ENCODE results near the gene FHIT.

The FHIT gene

GRCh38 chr3:60756241-60757030 lies 494.8 kb downstream of the FHIT start:
- DNase-seq, result no peak

GRCh38 chr3:60755094-60755493 lies 496.2 kb downstream of the FHIT start:
- no peak for DNase-seq

GRCh38 chr3:60754617-60755016 lies 496.6 kb downstream of the FHIT start:
- no peak for DNase-seq

GRCh38 chr3:60752809-60753208 lies 498.4 kb downstream of the FHIT start:
- DNase-seq, result no peak

GRCh38 chr3:60746695-60747416 lies 504.4 kb downstream of the FHIT start:
- no peak for DNase-seq

- DNase-seq, result no peak
Observed at GRCh38 chr3:60746043-60746638, 505.1 kb downstream of the FHIT start.

- DNase-seq, result no peak
Observed at GRCh38 chr3:60743631-60744164, 507.6 kb downstream of the FHIT start.

- no peak for DNase-seq
Observed at GRCh38 chr3:60742606-60743145, 508.6 kb downstream of the FHIT start.

GRCh38 chr3:60737633-60738399 lies 513.4 kb downstream of the FHIT start:
- DNase-seq, result no peak

- no peak for DNase-seq
Observed at GRCh38 chr3:60730371-60730770, 520.9 kb downstream of the FHIT start.

GRCh38 chr3:60729056-60729455 lies 522.2 kb downstream of the FHIT start:
- DNase-seq, result no peak

GRCh38 chr3:60728006-60728405 lies 523.2 kb downstream of the FHIT start:
- no peak for DNase-seq

- DNase-seq, result no peak
Observed at GRCh38 chr3:60720736-60721135, 530.5 kb downstream of the FHIT start.

GRCh38 chr3:60716573-60716972 lies 534.7 kb downstream of the FHIT start:
- no peak for DNase-seq

GRCh38 chr3:60708191-60708975 lies 542.9 kb downstream of the FHIT start:
- no peak for DNase-seq

GRCh38 chr3:60707452-60708020 lies 543.7 kb downstream of the FHIT start:
- DNase-seq, result no peak

- DNase-seq, result no peak
Observed at GRCh38 chr3:60703956-60704736, 547.1 kb downstream of the FHIT start.

GRCh38 chr3:60703008-60703407 lies 548.2 kb downstream of the FHIT start:
- no peak for DNase-seq

GRCh38 chr3:60698117-60698516 lies 553.1 kb downstream of the FHIT start:
- DNase-seq, result no peak

- DNase-seq, result no peak
Observed at GRCh38 chr3:60697132-60697531, 554.1 kb downstream of the FHIT start.

Measured in T-helper 1 cell (primary cell).